H1 (cell line): ENCODE measurements around the gene TMED4. TPM values are rescaled to one million over a fixed set of nuclear protein-coding genes. Genes with fewer than 3 reads are reported as not detected.

ENCODE experiments used
- CTCF ChIA-PET: fragments of 300-600 bp; sonication (Branson Sonifier 250); formaldehyde crosslinking; loops from one replicate; lab custom pipeline; 2021; ENCODE audit not compliant: partially characterized antibody; lab: Charles Lee
- POLR2A ChIA-PET: fragments of 300-600 bp; sonication (Branson Sonifier 250); formaldehyde crosslinking; loops from one replicate; lab custom pipeline; 2021; ENCODE audit warnings: inconsistent platforms; ENCODE audit not compliant: partially characterized antibody; lab: Charles Lee
- DNase-seq, 2 experiments: peaks; one replicate each; pipeline versions ENCODE4 v3.0.0 to v3.0.0-alpha.2; 2010 to 2022; ENCODE audit warnings: low spot score in 2 of 2, low read depth in 1 of 2, mixed read lengths in 1 of 2
- FAIRE-seq: peaks from 2 replicates; lab custom pipeline; 2011; peaks lifted over from hg19 to GRCh38; lab: Jason Lieb, UNC
- H2AFZ ChIP-seq: 2 replicates; pipeline ENCODE4 v1.8.1; 2012; ENCODE audit warnings: low read length, inconsistent platforms
- H2AK5ac ChIP-seq: 2 replicates; pipeline ENCODE4 v1.6.1; 2013; ENCODE audit warnings: low read depth, low read length
- H2BK120ac ChIP-seq: replicated peaks from 2 replicates; pipeline ENCODE3; 2013; ENCODE audit warnings: low read depth, low read length, inconsistent platforms
- H2BK12ac ChIP-seq: 2 replicates; pipeline ENCODE4 v1.6.1; 2013; ENCODE audit warnings: low read depth, low read length
- H2BK15ac ChIP-seq: 2 replicates; pipeline ENCODE4 v1.6.1; 2013; ENCODE audit warnings: low read length
- H2BK20ac ChIP-seq: 2 replicates; pipeline ENCODE4 v1.6.1; 2013; ENCODE audit warnings: low read length
- H2BK5ac ChIP-seq: 2 replicates; pipeline ENCODE4 v1.6.1; 2013; ENCODE audit warnings: low read depth, low read length
- H3K14ac ChIP-seq: 2 replicates; pipeline ENCODE4 v1.6.1; 2013; ENCODE audit warnings: inconsistent platforms; ENCODE audit not compliant: insufficient read length
- H3K18ac ChIP-seq: 2 replicates; pipeline ENCODE4 v1.6.1; 2013; ENCODE audit warnings: low read length; ENCODE audit errors: extremely low read depth
- H3K23ac ChIP-seq: 2 replicates; pipeline ENCODE4 v1.6.1; 2013; ENCODE audit warnings: inconsistent platforms; ENCODE audit not compliant: insufficient read length
- H3K23me2 ChIP-seq: 2 replicates; pipeline ENCODE4 v1.6.1; 2013; ENCODE audit warnings: low read depth, low read length
- H3K27ac ChIP-seq: 2 replicates; pipeline ENCODE4 v1.6.1; 2011; ENCODE audit warnings: low read depth, low read length, inconsistent platforms
- H3K27me3 ChIP-seq, 4 experiments: replicated peaks in 1 of 4; 1 replicate in 1 of 4; 2 replicates in 3 of 4; pipeline versions ENCODE4 v1.6.1 to v1.8.1; 2011 to 2013; ENCODE audit warnings: low read length in 3 of 4, mild to moderate bottlenecking in 3 of 4, inconsistent platforms in 2 of 4, mixed read lengths in 2 of 4, moderate library complexity in 1 of 4; ENCODE audit not compliant: control insufficient read depth in 3 of 4, insufficient read depth in 3 of 4; ENCODE audit errors: extremely low read depth in 1 of 4
- H3K36me3 ChIP-seq, 4 experiments: 2 replicates each; pipeline versions ENCODE4 v1.6.1 to v1.8.1; 2011 to 2013; ENCODE audit warnings: mild to moderate bottlenecking in 4 of 4, low read length in 3 of 4, moderate library complexity in 2 of 4, control low read depth in 1 of 4, inconsistent platforms in 1 of 4; ENCODE audit not compliant: insufficient read depth in 4 of 4, control insufficient read depth in 2 of 4
- H3K4ac ChIP-seq: replicated peaks from 2 replicates; pipeline ENCODE3; 2013; ENCODE audit warnings: low read length, low read depth, mixed read lengths, inconsistent platforms; ENCODE audit not compliant: insufficient read length
- H3K4me1 ChIP-seq, 4 experiments: replicated peaks in 1 of 4; 1 replicate in 1 of 4; 2 replicates in 3 of 4; pipeline versions ENCODE4 v1.6.1 to v1.8.1; 2011 to 2013; ENCODE audit warnings: low read length in 3 of 4, inconsistent platforms in 2 of 4, mixed read lengths in 1 of 4; ENCODE audit not compliant: insufficient read depth in 4 of 4, control insufficient read depth in 3 of 4
- H3K4me2 ChIP-seq, 2 experiments: 2 replicates each; pipeline versions ENCODE4 v1.6.1 to v1.8.1; 2011 to 2013; ENCODE audit warnings: low read depth in 2 of 2, low read length in 2 of 2, control low read depth in 1 of 2, inconsistent platforms in 1 of 2, mild to moderate bottlenecking in 1 of 2; ENCODE audit not compliant: insufficient read depth in 1 of 2
- H3K4me3 ChIP-seq, 4 experiments: fragments of 200-600, 300-600 bp in 1 of 4; sonication (generic), shearing (Covaris generic), sonication (Bioruptor Twin) in 1 of 4; 2 replicates each; pipeline versions ENCODE4 v1.5.1 to v1.8.1; 2011 to 2016; ENCODE audit warnings: low read length in 4 of 4, low read depth in 3 of 4, control low read depth in 2 of 4, inconsistent platforms in 2 of 4, mild to moderate bottlenecking in 2 of 4, mixed read lengths in 1 of 4, moderate library complexity in 1 of 4; ENCODE audit not compliant: insufficient read depth in 2 of 4; ENCODE audit errors: extremely low read depth in 1 of 4
- H3K56ac ChIP-seq: replicated peaks from 2 replicates; pipeline ENCODE3; 2013; ENCODE audit warnings: low read depth, mild to moderate bottlenecking, mixed read lengths, low read length, inconsistent platforms; ENCODE audit not compliant: insufficient read length
- H3K79me1 ChIP-seq: 2 replicates; pipeline ENCODE4 v1.6.1; 2013; ENCODE audit warnings: low read depth, low read length, control low read depth
- H3K79me2 ChIP-seq, 2 experiments: 2 replicates each; pipeline versions ENCODE4 v1.6.1 to v1.8.1; 2012 to 2013; ENCODE audit warnings: low read length in 2 of 2, mild to moderate bottlenecking in 2 of 2, inconsistent platforms in 1 of 2; ENCODE audit not compliant: insufficient read depth in 2 of 2, control insufficient read depth in 1 of 2
- H3K9ac ChIP-seq, 4 experiments: replicated peaks in 1 of 4; 1 replicate in 1 of 4; 2 replicates in 3 of 4; pipeline versions ENCODE4 v1.6.1 to v1.8.1; 2011 to 2013; ENCODE audit warnings: low read depth in 3 of 4, low read length in 3 of 4, control low read depth in 2 of 4, mild to moderate bottlenecking in 2 of 4, moderate library complexity in 2 of 4, inconsistent platforms in 1 of 4; ENCODE audit errors: extremely low read depth in 1 of 4
- H3K9me3 ChIP-seq, 2 experiments: 2 replicates each; pipeline versions ENCODE4 v1.6.1 to v1.8.1; 2012 to 2013; ENCODE audit warnings: mild to moderate bottlenecking in 2 of 2, moderate library complexity in 2 of 2, control low read depth in 1 of 2, inconsistent platforms in 1 of 2, low read depth in 1 of 2, low read length in 1 of 2, mixed read lengths in 1 of 2; ENCODE audit not compliant: insufficient read depth in 2 of 2
- H4K20me1 ChIP-seq, 2 experiments: replicated peaks in 1 of 2; 2 replicates each; pipeline versions ENCODE3 to v1.8.1; 2011 to 2013; ENCODE audit warnings: inconsistent platforms in 2 of 2, low read length in 2 of 2, mild to moderate bottlenecking in 1 of 2; ENCODE audit not compliant: insufficient read depth in 2 of 2, control insufficient read depth in 1 of 2
- H4K5ac ChIP-seq: 2 replicates; pipeline ENCODE4 v1.6.1; 2013; ENCODE audit warnings: low read length, low read depth, mixed read lengths, inconsistent platforms; ENCODE audit not compliant: insufficient read length
- H4K8ac ChIP-seq: 2 replicates; pipeline ENCODE4 v1.8.0; 2013; ENCODE audit warnings: mild to moderate bottlenecking, moderate library complexity, low read length, inconsistent platforms; ENCODE audit not compliant: insufficient read depth; ENCODE audit errors: extremely low read depth
- H4K91ac ChIP-seq: replicated peaks from 2 replicates; pipeline ENCODE3; 2013; ENCODE audit warnings: low read length, mixed read lengths, inconsistent platforms; ENCODE audit not compliant: insufficient read length
- CBX5 ChIP-seq: fragments of 300-800, 300-1000 bp; sonication (generic); IDR thresholded peaks from 2 replicates; pipeline ENCODE4 v1.7.1; 2016; ENCODE audit warnings: antibody characterized with exemption, low read length, low read depth
- HDAC6 ChIP-seq: IDR thresholded peaks from one replicate; pipeline ENCODE4 v1.7.1; 2012; ENCODE audit warnings: low read depth, mild to moderate bottlenecking, inconsistent platforms, low read length, moderate library complexity
- RAD21 ChIP-seq, 2 experiments: IDR thresholded peaks in 1 of 2; conservative IDR thresholded peaks in 1 of 2; 2 replicates each; pipeline ENCODE4 v1.6.1; 2011; ENCODE audit warnings: low read depth in 2 of 2, low read length in 2 of 2, improper control_type of control experiment in 1 of 2, inconsistent platforms in 1 of 2, mild to moderate bottlenecking in 1 of 2, moderate library complexity in 1 of 2
- SIX5 ChIP-seq: IDR thresholded peaks from 2 replicates; pipeline ENCODE4 v1.6.1; 2011; ENCODE audit warnings: mild to moderate bottlenecking, low read depth, low read length
- WGBS, 2 experiments: shearing (Covaris generic) in 1 of 2; methylation state at CpG; one replicate each; pipeline versions ENCODE4 v1.1.6 to v1.1.7; 2013 to 2015; ENCODE audit warnings: low lambda C conversion rate in 2 of 2, mixed read lengths in 2 of 2, inconsistent platforms in 1 of 2, low coverage in 1 of 2, missing lambda C conversion rate in 1 of 2; ENCODE audit not compliant: insufficient replicate concordance in 2 of 2, insufficient coverage in 1 of 2, insufficient read length in 1 of 2; ENCODE audit errors: extremely low coverage in 1 of 2, missing lambda C conversion rate in 1 of 2; 5-methylcytosine and 5-hydroxymethylcytosine counted together
- polyA plus RNA-seq, 7 experiments: library from polyadenylated mRNA; depleted of rRNA in 3 of 7; stranded (reverse) in 5 of 7; unstranded in 2 of 7; fragments of >200 nt in 5 of 7; fragments of 200-250 nt in 2 of 7; gene quantifications; 1 replicate in 5 of 7; 2 replicates in 1 of 7; 4 replicates in 1 of 7; pipeline versions ENCODE4 v1.2.1 to v1.2.3, GENCODE V29; 2011 to 2013; ENCODE audit warnings: missing spikeins in 2 of 7, mixed read lengths in 2 of 7
- total RNA-seq: library from RNA; stranded (reverse); fragmentation: NEBNext Ultra II Directional; extraction: Animal tissue kit (Norgen Biotek cat#: 25700); gene quantifications from 2 replicates; pipeline ENCODE4 v1.2.1, GENCODE V29; 2021

Gene TMED4
- total and polyA plus RNA-seq, 2 of the 8 experiments (the other 6 are each of a cell fraction or from before 2014, with no cell fraction given), result 44.9 to 76.7 TPM

DNA sequence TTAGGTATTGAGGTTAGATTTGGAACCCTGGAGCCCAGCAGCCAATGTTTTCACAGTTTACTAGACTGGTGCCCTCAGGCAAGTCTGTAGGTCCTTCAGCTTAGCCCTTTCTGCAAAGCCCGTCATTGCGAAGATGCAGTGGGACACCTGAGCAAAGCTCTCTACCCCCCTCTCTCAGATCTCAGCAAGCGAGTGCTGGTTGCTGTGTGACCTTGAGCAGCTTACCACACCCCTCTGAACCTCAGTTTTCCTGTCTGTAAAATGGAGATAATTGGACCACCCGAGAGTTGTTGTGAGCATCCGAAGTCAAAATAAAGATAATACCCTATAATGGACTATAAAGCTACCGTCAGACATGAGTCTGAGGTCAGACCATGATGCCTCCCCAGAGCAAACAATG lies 44.6 kb downstream of the TMED4 start:
- no peaks in the 10 kb centered on the region for H3K9me3 ChIP-seq
- WGBS, 2 experiments, result 84% methylated on average over 6 of the region's 6 CpGs; no CpG with 5 or more reads in 1 of the 2 experiments
- TF ChIP-seq CBX5 (no peak), SIX5 (no peak), RAD21 (IDR thresholded peaks at IDR 0.05 in 1 of 2, conservative IDR thresholded peaks at IDR 0.05 in 1 of 2; ENCODE audit: low read depth in 2 of 2, low read length in 2 of 2) (no peak), HDAC6 (no peak)
- no peak overlapping the region for H3K14ac ChIP-seq
- H2BK15ac ChIP-seq, result no peak overlapping the region
- no peak overlapping the region for H2AFZ ChIP-seq
- FAIRE-seq (no peak), DNase-seq (no peak)
- H4K8ac ChIP-seq, result no peak overlapping the region
- no peak overlapping the region for H3K4me3 ChIP-seq
- H4K5ac ChIP-seq, result no peak overlapping the region
- H2AK5ac ChIP-seq, result no peak overlapping the region
- H2BK12ac ChIP-seq, result no peak overlapping the region
- POLR2A ChIA-PET, result interaction anchor here (0.7 to 1.4 kb wide), 4 partner anchors 9 to 35 kb away, joined by 3 to 4 read pairs (median 3); no protein-coding TSS in a partner anchor
- no peak overlapping the region for H3K27ac ChIP-seq
- CTCF ChIA-PET, result interaction anchor here (0.5 to 10.0 kb wide), 6 partner anchors 9 to 558 kb away, joined by 3 to 98 read pairs (median 4); no protein-coding TSS in a partner anchor
- no peak overlapping the region for H2BK20ac ChIP-seq
- no peak overlapping the region for H3K4me2 ChIP-seq
- H3K79me2 ChIP-seq, result no peaks in the 10 kb centered on the region
- no peak overlapping the region for H3K4ac ChIP-seq
- no peaks in the 10 kb centered on the region for H3K23me2 ChIP-seq
- no peaks in the 10 kb centered on the region for H3K36me3 ChIP-seq
- H2BK120ac ChIP-seq, result no peak overlapping the region
- H3K4me1 ChIP-seq, result no peaks in the 10 kb centered on the region
- no peak overlapping the region for H3K9ac ChIP-seq
- H3K23ac ChIP-seq, result no peak overlapping the region
- no peak overlapping the region for H4K91ac ChIP-seq
- H2BK5ac ChIP-seq, result no peak overlapping the region
- H3K79me1 ChIP-seq, result no peaks in the 10 kb centered on the region
- H3K56ac ChIP-seq, result no peak overlapping the region
- H4K20me1 ChIP-seq, result no peaks in the 10 kb centered on the region
- no peak overlapping the region for H3K18ac ChIP-seq
- H3K27me3 ChIP-seq, result no peaks in the 10 kb centered on the region
